ENCODE results near the gene VSIG10L. TPM values are rescaled to one million over a fixed set of nuclear protein-coding genes. Genes with fewer than 3 reads are reported as not detected.

Gene VSIG10L
- total RNA-seq, 2 experiments from 2014 or later: 0.11 to 0.14 TPM

DNA sequence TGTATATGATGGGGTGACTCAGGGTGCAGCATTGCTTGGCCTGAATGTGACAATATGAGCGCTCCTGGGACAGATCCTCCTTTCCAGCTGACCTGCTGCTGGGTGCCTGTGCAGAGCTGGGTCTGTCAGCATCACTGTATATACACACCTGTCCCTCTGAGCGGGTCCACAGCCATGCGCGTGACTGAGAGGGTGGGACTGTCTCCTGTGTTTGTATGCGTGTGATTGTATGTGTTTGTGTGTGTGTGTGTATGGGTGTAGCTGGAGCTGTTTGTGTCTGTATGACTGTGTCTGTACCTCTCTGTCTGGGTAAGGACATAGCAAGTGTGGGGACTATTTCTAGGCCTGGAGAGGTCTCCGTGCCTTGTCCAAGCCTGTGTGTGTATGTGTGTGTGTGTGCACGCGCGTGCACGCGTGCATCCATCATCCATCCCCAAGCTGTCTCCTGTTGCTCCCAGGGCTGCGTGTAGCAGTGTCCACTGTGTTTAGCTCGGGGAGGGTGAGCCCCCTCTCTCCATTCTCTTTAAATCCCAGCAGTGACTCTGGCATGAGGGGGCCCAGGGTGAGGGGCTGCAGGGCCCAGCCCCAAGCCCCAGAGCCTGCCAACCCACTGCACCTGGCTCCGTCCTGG, 22.2 kb downstream of the VSIG10L start:
- Mint-ChIP-seq H3K27me3 (peaks cover 62% of the 10 kb centered on the region), H3K36me3 (ENCODE audit: low read depth) (no peaks in the 10 kb centered on the region), H3K9me3 (peaks cover 6% of the 10 kb centered on the region), H3K4me1 (ENCODE audit: low read depth) (no peaks in the 10 kb centered on the region), H3K27ac (no peak overlapping the region), H3K4me3 (no peak overlapping the region)
- TF ChIP-seq, protein P1, sequence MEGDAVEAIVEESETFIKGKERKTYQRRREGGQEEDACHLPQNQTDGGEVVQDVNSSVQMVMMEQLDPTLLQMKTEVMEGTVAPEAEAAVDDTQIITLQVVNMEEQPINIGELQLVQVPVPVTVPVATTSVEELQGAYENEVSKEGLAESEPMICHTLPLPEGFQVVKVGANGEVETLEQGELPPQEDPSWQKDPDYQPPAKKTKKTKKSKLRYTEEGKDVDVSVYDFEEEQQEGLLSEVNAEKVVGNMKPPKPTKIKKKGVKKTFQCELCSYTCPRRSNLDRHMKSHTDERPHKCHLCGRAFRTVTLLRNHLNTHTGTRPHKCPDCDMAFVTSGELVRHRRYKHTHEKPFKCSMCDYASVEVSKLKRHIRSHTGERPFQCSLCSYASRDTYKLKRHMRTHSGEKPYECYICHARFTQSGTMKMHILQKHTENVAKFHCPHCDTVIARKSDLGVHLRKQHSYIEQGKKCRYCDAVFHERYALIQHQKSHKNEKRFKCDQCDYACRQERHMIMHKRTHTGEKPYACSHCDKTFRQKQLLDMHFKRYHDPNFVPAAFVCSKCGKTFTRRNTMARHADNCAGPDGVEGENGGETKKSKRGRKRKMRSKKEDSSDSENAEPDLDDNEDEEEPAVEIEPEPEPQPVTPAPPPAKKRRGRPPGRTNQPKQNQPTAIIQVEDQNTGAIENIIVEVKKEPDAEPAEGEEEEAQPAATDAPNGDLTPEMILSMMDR (IDR thresholded peaks at IDR 0.05): no peak
- no peak for ATAC-seq (ENCODE audit: poor library complexity)
- Histone ChIP-seq H3K36me3 (ENCODE audit: insufficient read depth, low read length) (no peaks in the 10 kb centered on the region), H3K4me3 (ENCODE audit: low read length) (no peak overlapping the region), H3K9me3 (ENCODE audit: control insufficient read depth in 1 of 2, insufficient read depth in 1 of 2, low read length in 2 of 2) (peaks cover 0 to 4% of the 10 kb centered on the region in 2 experiments), H3K4me1 (ENCODE audit: insufficient read depth, low read length) (no peaks in the 10 kb centered on the region), H3K27me3 (ENCODE audit: control insufficient read depth in 1 of 2, insufficient read depth in 2 of 2, low read length in 2 of 2) (peaks cover 6 to 14% of the 10 kb centered on the region in 2 experiments), H3K27ac (ENCODE audit: low read depth in 1 of 2, low read length in 2 of 2) (no peak overlapping the region)
- ChIA-PET CTCF (no interaction called here), POLR2A (no interaction called here)
- intact Hi-C loops (cut with DNase I, micrococcal nuclease): no loop called here
- DNase-seq: no peak

DNA sequence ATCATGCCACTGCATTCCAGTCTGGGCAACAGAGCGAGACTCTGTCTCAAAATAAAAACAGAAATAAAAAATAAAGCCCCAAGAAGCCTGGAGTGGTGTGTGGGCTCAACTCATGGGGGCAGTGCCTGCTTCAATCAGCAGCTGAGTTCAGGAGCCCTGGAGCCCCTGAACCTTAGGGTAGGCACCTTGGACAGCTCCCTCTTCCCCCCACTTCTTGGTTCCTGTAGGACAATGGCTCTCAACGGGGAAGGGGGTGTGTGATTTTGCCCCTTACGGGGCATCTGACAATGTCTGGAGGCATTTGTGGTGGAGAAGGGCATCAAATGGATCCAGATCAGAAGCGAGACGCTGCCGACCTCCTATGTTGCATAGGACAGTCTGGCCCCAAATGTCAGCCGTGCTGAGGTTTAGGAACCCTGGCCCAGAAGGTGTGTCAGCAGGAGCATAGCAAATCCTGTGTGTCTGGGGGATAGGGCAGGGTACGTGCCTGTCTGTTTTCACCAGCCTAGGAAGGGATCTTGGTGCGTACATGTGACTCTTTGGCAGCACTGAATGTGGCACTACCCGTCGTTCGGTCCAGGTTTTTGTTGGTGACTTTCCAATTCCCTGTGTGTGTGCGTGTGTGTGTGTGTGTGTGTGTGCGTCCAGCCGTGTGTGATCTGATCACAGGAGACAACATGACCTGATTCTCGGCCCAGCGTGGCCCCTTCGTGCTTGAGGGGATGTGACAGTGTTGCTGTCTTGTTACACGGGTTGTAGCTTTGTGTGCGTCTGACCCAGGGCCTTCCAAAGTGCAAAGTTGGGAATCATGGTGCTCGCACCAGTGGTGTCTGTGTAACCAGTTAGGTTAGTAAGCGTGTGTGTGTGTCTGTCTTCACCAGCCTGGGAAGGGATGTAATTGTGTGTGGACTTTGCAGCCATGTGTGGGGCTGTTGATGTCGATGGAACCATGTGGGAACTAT, 23.0 kb downstream of the VSIG10L start:
- H3K27me3 Mint-ChIP-seq: peaks cover 62% of the 10 kb centered on the region
- POLR2A ChIA-PET: no interaction called here
- CTCF ChIA-PET: no interaction called here
- H3K4me3 ChIP-seq (ENCODE audit: low read length): no peak overlapping the region
- H3K4me3 Mint-ChIP-seq: no peak overlapping the region
- H3K27ac ChIP-seq (ENCODE audit: low read depth in 1 of 2, low read length in 2 of 2): no peak overlapping the region
- no peaks in the 10 kb centered on the region for H3K36me3 ChIP-seq (ENCODE audit: insufficient read depth, low read length)
- no peak overlapping the region for H3K27ac Mint-ChIP-seq
- peaks cover 0 to 4% of the 10 kb centered on the region in 2 experiments for H3K9me3 ChIP-seq (ENCODE audit: control insufficient read depth in 1 of 2, insufficient read depth in 1 of 2, low read length in 2 of 2)
- ATAC-seq (ENCODE audit: poor library complexity): no peak
- H3K4me1 Mint-ChIP-seq (ENCODE audit: low read depth): no peaks in the 10 kb centered on the region
- H3K36me3 Mint-ChIP-seq (ENCODE audit: low read depth): no peaks in the 10 kb centered on the region
- DNase-seq: no peak
- peaks cover 8% of the 10 kb centered on the region for H3K9me3 Mint-ChIP-seq
- peaks cover 6 to 16% of the 10 kb centered on the region in 2 experiments for H3K27me3 ChIP-seq (ENCODE audit: control insufficient read depth in 1 of 2, insufficient read depth in 2 of 2, low read length in 2 of 2)
- intact Hi-C loops (cut with DNase I, micrococcal nuclease): no loop called here
- H3K4me1 ChIP-seq (ENCODE audit: insufficient read depth, low read length): no peaks in the 10 kb centered on the region
- TF ChIP-seq, protein P1 (IDR thresholded peaks at IDR 0.05): no peak

DNA sequence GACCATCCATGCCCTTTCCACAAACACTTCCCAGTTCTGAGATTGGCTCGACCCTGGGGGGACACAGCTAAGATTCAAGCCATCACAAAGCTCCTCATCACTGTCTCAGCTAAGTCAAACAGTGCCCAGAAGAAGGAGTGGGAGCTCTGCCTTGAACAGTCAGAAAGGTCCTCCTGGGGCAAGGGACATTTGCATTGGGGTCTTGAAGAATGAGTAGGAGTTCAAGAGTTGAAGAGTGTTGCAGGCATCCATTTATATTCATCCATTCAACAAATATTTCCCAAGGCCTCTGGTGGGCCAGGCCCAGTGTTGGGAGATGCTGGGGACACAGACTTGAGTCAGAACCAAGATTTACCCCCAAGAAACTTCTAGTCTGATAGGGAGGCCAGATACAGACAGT, 24.0 kb downstream of the VSIG10L start:
- POLR2A ChIA-PET: no interaction called here
- TF ChIP-seq, protein P1 (IDR thresholded peaks at IDR 0.05): no peak

More for the DNA sequence above, 24.0 kb downstream of the VSIG10L start:
- CTCF ChIA-PET: no interaction called here
- Histone ChIP-seq H3K27ac (ENCODE audit: low read depth in 1 of 2, low read length in 2 of 2) (no peak overlapping the region), H3K9me3 (ENCODE audit: control insufficient read depth in 1 of 2, insufficient read depth in 1 of 2, low read length in 2 of 2) (peaks cover 0 to 4% of the 10 kb centered on the region in 2 experiments), H3K36me3 (ENCODE audit: insufficient read depth, low read length) (no peaks in the 10 kb centered on the region), H3K27me3 (ENCODE audit: control insufficient read depth in 1 of 2, insufficient read depth in 2 of 2, low read length in 2 of 2) (peaks cover 14% of the 10 kb centered on the region in 2 experiments), H3K4me1 (ENCODE audit: insufficient read depth, low read length) (no peaks in the 10 kb centered on the region), H3K4me3 (ENCODE audit: low read length) (no peak overlapping the region)
- peaks cover 8% of the 10 kb centered on the region for H3K9me3 Mint-ChIP-seq
- H3K27me3 Mint-ChIP-seq: peaks cover 62% of the 10 kb centered on the region
- DNase-seq (no peak), ATAC-seq (ENCODE audit: poor library complexity) (no peak)
- no peak overlapping the region for H3K27ac Mint-ChIP-seq
- H3K4me1 Mint-ChIP-seq (ENCODE audit: low read depth): no peaks in the 10 kb centered on the region
- no peak overlapping the region for H3K4me3 Mint-ChIP-seq
- intact Hi-C loops (cut with DNase I, micrococcal nuclease): no loop called here
- H3K36me3 Mint-ChIP-seq (ENCODE audit: low read depth): no peaks in the 10 kb centered on the region

Measured in CD4-positive, alpha-beta T cell (primary cell).